Cardiac fibroblast (primary cell): ENCODE results near the gene EML6.

ENCODE experiments used
- DNase-seq, 2 donors: peaks; one replicate each; pipeline versions ENCODE4 v3.0.0 to v3.0.0-alpha.2; 2010; ENCODE audit warnings: low read depth in 2 of 2
- H3K4me3 ChIP-seq, 2 donors: replicated peaks in 1 of 2; 1 replicate in 1 of 2; 2 replicates in 1 of 2; pipeline ENCODE4 v1.5.1; 2011; ENCODE audit warnings: low read depth in 2 of 2, low read length in 2 of 2, mild to moderate bottlenecking in 2 of 2, moderate library complexity in 1 of 2
- TF ChIP-seq, protein P1 (sequence below): IDR thresholded peaks from one replicate; pipeline ENCODE4 v1.5.1; 2011; ENCODE audit warnings: low read depth, mild to moderate bottlenecking, low read length, inconsistent platforms

EML6 gene

GRCh38 chr2:54969295-54969939, 246.0 kb downstream of the EML6 start:
- TF ChIP-seq, protein P1, sequence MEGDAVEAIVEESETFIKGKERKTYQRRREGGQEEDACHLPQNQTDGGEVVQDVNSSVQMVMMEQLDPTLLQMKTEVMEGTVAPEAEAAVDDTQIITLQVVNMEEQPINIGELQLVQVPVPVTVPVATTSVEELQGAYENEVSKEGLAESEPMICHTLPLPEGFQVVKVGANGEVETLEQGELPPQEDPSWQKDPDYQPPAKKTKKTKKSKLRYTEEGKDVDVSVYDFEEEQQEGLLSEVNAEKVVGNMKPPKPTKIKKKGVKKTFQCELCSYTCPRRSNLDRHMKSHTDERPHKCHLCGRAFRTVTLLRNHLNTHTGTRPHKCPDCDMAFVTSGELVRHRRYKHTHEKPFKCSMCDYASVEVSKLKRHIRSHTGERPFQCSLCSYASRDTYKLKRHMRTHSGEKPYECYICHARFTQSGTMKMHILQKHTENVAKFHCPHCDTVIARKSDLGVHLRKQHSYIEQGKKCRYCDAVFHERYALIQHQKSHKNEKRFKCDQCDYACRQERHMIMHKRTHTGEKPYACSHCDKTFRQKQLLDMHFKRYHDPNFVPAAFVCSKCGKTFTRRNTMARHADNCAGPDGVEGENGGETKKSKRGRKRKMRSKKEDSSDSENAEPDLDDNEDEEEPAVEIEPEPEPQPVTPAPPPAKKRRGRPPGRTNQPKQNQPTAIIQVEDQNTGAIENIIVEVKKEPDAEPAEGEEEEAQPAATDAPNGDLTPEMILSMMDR, result no peak
- H3K4me3 ChIP-seq, result no peak overlapping the region
- DNase-seq, result no peak

GRCh38 chr2:54969940-54970338, 246.5 kb downstream of the EML6 start:
- no peak overlapping the region for H3K4me3 ChIP-seq
- TF ChIP-seq, protein P1, result no peak
- no peak for DNase-seq

DNA sequence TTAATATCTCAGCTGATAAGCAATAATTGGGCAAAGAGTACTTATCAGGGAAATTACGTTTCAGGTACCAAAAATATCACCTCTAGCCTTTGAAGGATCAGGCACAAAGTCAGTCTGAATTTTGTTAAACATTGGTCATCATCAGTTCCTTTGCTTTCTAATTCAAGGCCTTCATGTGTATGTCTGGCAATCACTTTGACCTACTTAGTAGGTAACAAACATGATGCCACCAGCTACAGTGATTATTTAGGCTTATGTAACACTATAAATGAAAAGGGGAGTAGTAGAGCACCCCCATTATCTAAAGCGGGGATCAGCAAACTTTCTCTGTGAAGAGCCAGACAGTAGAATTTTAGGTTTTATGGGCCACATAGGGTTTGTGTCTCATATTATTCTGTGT, 251.7 kb downstream of the EML6 start:
- no peak overlapping the region for H3K4me3 ChIP-seq
- TF ChIP-seq, protein P1, result no peak
- DNase-seq, result no peak

DNA sequence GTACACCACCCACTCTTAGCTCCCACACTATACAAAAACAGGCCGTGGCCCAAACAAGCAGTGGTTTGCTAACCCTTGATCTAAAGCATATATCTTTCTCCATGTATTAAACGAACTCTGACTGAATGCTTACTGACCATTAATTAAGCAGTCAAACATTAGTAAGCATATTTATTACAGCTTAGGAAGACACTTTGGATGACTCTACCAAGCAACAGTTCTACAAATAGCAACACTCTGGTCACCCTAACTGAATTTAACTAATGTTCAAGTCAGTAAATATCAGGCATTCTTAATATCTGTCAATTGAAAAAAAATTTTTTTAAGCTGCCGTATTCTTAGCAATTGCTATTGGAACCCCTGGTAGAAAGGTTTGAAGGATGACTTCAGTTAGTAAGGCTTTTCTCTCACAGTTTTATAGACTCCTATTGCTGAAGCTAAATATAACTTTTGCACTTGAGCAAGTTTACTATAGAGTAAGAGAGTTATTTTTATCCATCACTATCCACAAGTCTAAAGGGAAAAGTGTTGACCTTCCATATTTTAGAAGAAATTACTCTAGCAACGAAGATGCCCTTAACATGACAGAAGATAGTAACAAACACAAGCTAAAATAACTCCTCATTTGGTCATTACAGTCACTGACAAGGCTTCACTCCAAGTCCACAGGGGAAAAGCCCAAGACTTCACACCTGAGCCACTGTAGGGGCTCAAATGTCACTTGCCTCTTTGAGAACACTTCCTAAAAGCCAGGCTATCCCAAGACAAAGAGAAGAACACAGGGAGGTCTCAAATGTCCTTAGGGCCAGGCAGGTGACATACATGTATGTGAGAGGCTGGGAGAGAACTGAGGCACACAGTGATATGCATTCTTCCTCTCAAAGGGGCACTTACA, 252.4 kb downstream of the EML6 start:
- TF ChIP-seq, protein P1, result no peak
- H3K4me3 ChIP-seq, result no peak overlapping the region
- no peak for DNase-seq

DNA sequence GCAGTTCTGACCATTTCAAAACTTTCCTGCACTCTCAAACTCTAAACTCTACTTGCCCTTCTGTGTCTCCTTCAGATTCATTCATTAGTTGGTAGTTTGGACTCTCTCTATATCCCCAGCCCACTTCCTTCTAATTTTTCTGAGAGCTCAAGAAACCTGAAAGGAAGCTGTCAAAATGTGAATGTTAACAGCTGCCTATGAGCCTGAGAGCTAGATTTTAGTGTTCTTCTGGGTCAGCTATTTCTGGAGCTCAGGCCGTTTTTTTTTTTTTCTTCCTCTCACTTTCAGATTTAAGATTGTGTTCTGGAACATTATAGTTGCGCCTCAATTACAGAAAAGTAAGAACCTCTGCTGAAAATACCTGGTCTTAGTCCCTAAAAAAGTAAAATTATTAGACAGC, 253.7 kb downstream of the EML6 start:
- peak in 1 of 2 donors; percentile 60 for DNase-seq
- H3K4me3 ChIP-seq, result no peak overlapping the region
- TF ChIP-seq, protein P1, result no peak

DNA sequence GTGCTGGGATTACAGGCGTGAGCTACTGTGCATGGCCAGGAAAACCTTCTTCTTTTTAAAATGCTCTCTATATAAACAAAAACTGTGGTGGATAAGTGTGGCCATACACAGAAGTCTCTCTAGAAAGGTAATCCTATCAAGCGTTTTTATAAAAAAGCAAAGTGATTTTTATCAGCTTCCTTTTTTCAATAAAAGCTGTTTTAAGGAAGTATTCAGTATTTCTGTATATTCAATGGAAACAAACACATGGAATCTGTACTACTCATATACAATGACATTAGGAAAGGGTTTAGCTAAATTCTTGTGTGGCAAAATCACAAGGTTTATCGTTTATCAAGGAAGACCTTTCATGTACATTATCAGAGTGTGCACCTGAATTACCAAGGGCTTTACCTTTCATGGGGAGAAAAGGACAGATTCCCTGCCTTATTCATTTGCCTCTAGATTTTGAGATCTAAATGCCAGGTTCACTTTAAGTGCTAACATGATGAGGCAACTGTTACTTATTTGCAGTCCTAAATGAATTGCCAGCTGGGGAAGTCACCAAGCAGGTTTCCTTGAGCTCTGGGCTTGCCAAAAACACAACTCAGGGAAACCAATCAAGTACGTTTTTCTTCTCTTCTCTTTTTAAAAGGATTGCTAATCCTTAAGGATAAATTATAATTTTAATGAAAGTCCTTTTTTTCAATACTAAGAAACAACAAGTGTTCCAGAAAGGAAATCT, 256.0 kb downstream of the EML6 start:
- no peak for DNase-seq
- TF ChIP-seq, protein P1, result no peak

More for the DNA sequence above, 256.0 kb downstream of the EML6 start:
- H3K4me3 ChIP-seq, result no peak overlapping the region
